ENCODE measurements around the gene FAM78A. TPM values are rescaled to one million over a fixed set of nuclear protein-coding genes. Genes with fewer than 3 reads are reported as not detected.

Gene FAM78A
- total and polyA plus RNA-seq, 11 donors = 13.6 to 37.9 (median 33.4) TPM

- Histone ChIP-seq H3K4me1 (peaks cover 9 to 52% (median 18%) of the 10 kb centered on the region in 12 donors), H3K27me3 (peaks cover 0 to 20% (median 0%) of the 10 kb centered on the region in 9 donors), H3K36me3 (no peaks in the 10 kb centered on the region), H3K27ac (peak overlapping the region in 1 of 12 donors; percentile 90), H3K9me3 (no peaks in the 10 kb centered on the region), H3K4me3 (no peak overlapping the region)
- intact Hi-C loops (cut with DNase I) = loop anchor here in 2 of 10 donors (5.0 to 10.0 kb wide), 2 partner anchors 51 to 53 kb away; no protein-coding TSS in a partner anchor
- ATAC-seq (no peak), DNase-seq (no peak)
- TF ChIP-seq CTCF (IDR thresholded peaks at IDR 0.05) = no peak
- no peak for TF ChIP-seq POLR2A (IDR thresholded peaks at IDR 0.05)
- WGBS, 4 donors = 81 to 90% (median 85%) methylated on average over 17 of the region's 17 CpGs
Observed at GRCh38 chr9:131281119-131281965, 5.0 kb upstream of the FAM78A start.

- Histone ChIP-seq H3K27me3 (peaks cover 0 to 20% (median 0%) of the 10 kb centered on the region in 9 donors), H3K36me3 (no peaks in the 10 kb centered on the region), H3K27ac (peak overlapping the region in 1 of 12 donors; percentile 98), H3K4me1 (peaks cover 9 to 52% (median 19%) of the 10 kb centered on the region in 12 donors), H3K9me3 (no peaks in the 10 kb centered on the region), H3K4me3 (no peak overlapping the region)
- ATAC-seq (no peak), DNase-seq (no peak)
- intact Hi-C loops (cut with DNase I) = loop anchor here in 2 of 10 donors (5.0 to 10.0 kb wide), 2 partner anchors 52 to 54 kb away; no protein-coding TSS in a partner anchor
- WGBS, 4 donors = 79 to 93% (median 90%) methylated on average over 3 of the region's 3 CpGs
- TF ChIP-seq POLR2A (IDR thresholded peaks at IDR 0.05) (no peak), CTCF (IDR thresholded peaks at IDR 0.05) (no peak)
Observed at GRCh38 chr9:131280660-131281059, 4.3 kb upstream of the FAM78A start.

GRCh38 chr9:131279863-131280570 is 3.7 kb upstream of the FAM78A start:
- WGBS, 4 donors = 66 to 70% (median 69%) methylated on average over 19 of the region's 19 CpGs

More at GRCh38 chr9:131279863-131280570, 3.7 kb upstream of the FAM78A start:
- Histone ChIP-seq H3K9me3 (no peaks in the 10 kb centered on the region), H3K27ac (peak overlapping the region in 11 of 12 donors; percentile 24 to 99 (median 90)), H3K4me1 (peaks cover 9 to 53% (median 19%) of the 10 kb centered on the region in 12 donors), H3K4me3 (no peak overlapping the region), H3K27me3 (peaks cover 0 to 20% (median 0%) of the 10 kb centered on the region in 9 donors), H3K36me3 (no peaks in the 10 kb centered on the region)
- TF ChIP-seq CTCF (IDR thresholded peaks at IDR 0.05) = no peak
- TF ChIP-seq POLR2A (IDR thresholded peaks at IDR 0.05) = no peak
- intact Hi-C loops (cut with DNase I) = loop anchor here in 8 of 10 donors (5.0 to 10.0 kb wide), 7 partner anchors 32 to 103 kb away; no protein-coding TSS in a partner anchor
- ATAC-seq (no peak), DNase-seq (peak in 3 of 5 donors; percentile 7 to 28 (median 23))
